ENCODE measurements around the gene DMKN.

- TF ChIP-seq CTCF (IDR thresholded peaks at IDR 0.05), result no peak
- no peak for TF ChIP-seq POLR2A (IDR thresholded peaks at IDR 0.05)
- no peak for TF ChIP-seq POLR2AphosphoS5 (IDR thresholded peaks at IDR 0.05)
- no peak for TF ChIP-seq EP300 (IDR thresholded peaks at IDR 0.05; ENCODE audit: low read depth)
These were observed 12.4 kb upstream of the DMKN start for GRCh38 chr19:35525873-35526272.

All from transverse colon (tissue), 4 donors.